ENCODE data around the gene ICA1. TPM values are rescaled to one million over a fixed set of nuclear protein-coding genes. Genes with fewer than 3 reads are reported as not detected.

ICA1 gene
- total RNA-seq, 1 experiment from 2014 or later = 28.8 TPM

- Histone ChIP-seq H3K27me3 (ENCODE audit: insufficient read depth, low read length) (no peaks in the 10 kb centered on the region), H3K9me3 (ENCODE audit: control insufficient read depth, low read depth, low read length) (no peaks in the 10 kb centered on the region), H3K18ac (ENCODE audit: insufficient read length, low read depth, low read length) (no peak overlapping the region), H3K14ac (ENCODE audit: insufficient read depth, low read length) (no peak overlapping the region), H3K23ac (ENCODE audit: insufficient read length, low read depth, low read length) (no peak overlapping the region), H3K27ac (ENCODE audit: insufficient read length, low read depth, low read length) (no peak overlapping the region), H2BK15ac (ENCODE audit: low read depth, low read length) (no peak overlapping the region), H3K79me2 (ENCODE audit: insufficient read depth, low read length) (no peaks in the 10 kb centered on the region), H2AK5ac (ENCODE audit: insufficient read length, low read length) (no peak overlapping the region), H2AFZ (ENCODE audit: low read length) (no peak overlapping the region), H2BK12ac (ENCODE audit: insufficient read length, low read depth, low read length) (no peak overlapping the region), H3K79me1 (ENCODE audit: insufficient read depth, low read depth, low read length, poor library complexity, severe bottlenecking) (no peaks in the 10 kb centered on the region), H3K4ac (ENCODE audit: low read depth, low read length) (no peak overlapping the region), H4K8ac (replicated peaks; ENCODE audit: insufficient read length, low read depth, low read length) (no peak overlapping the region), H3K9ac (ENCODE audit: extremely low read depth, insufficient read length, low read length) (no peak overlapping the region), H2BK20ac (ENCODE audit: low read depth, low read length, poor library complexity, severe bottlenecking) (no peak overlapping the region), H3T11ph (ENCODE audit: low read length) (no peak overlapping the region), H4K91ac (ENCODE audit: insufficient read length, low read depth, low read length) (no peak overlapping the region), H2BK120ac (ENCODE audit: low read depth, low read length, poor library complexity, severe bottlenecking) (no peak overlapping the region), H4K20me1 (ENCODE audit: control insufficient read depth, insufficient read depth, insufficient read length) (no peaks in the 10 kb centered on the region), H4K5ac (ENCODE audit: insufficient read length, low read depth, low read length) (no peak overlapping the region), H3K23me2 (ENCODE audit: insufficient read length, low read depth, low read length, poor library complexity, severe bottlenecking) (no peaks in the 10 kb centered on the region), H3K56ac (ENCODE audit: insufficient read length, low read depth, low read length) (no peak overlapping the region), H3K4me1 (ENCODE audit: insufficient read depth, low read length) (no peaks in the 10 kb centered on the region), H2BK5ac (ENCODE audit: insufficient read length, low read length) (no peak overlapping the region), H3K4me2 (ENCODE audit: insufficient read depth, insufficient read length, low read length) (no peak overlapping the region)
- Mint-ChIP-seq H3K9me3 (no peaks in the 10 kb centered on the region), H3K4me1 (no peaks in the 10 kb centered on the region), H3K27ac (no peak overlapping the region), H3K36me3 (ENCODE audit: insufficient read depth in 1 of 3, low read depth in 3 of 3) (peaks cover 0 to 4% (median 0%) of the 10 kb centered on the region in 3 experiments; a peak in 1 of 7 replicates), H3K4me3 (no peak overlapping the region), H3K27me3 (ENCODE audit: low read depth) (no peaks in the 10 kb centered on the region)
- no peak for TF ChIP-seq CTCF (conservative IDR thresholded peaks at IDR 0.05)
- DNase-seq = no peak
Measured at GRCh38 chr7:8078418-8078817, 183.5 kb downstream of the ICA1 start.

All from H9 (cell line).